OCI-LY3 (cell line): Measurements from ENCODE around the gene NBEA.

Experiments
- CTCF ChIP-seq: fragments of 200-600, 300-600 bp; sonication (generic); IDR thresholded peaks from 2 replicates; pipeline ENCODE4 v1.5.1; 2014; ENCODE audit warnings: antibody characterized with exemption, low read length, low read depth
- EZH2phosphoT487 ChIP-seq: fragments of 200-600 bp; shearing (Covaris generic); IDR thresholded peaks from 2 replicates; pipeline ENCODE4 v1.6.1; 2018; ENCODE audit warnings: antibody characterized with exemption, mixed run types, low read depth

GRCh38 chr13:35706281-35706680, 764.2 kb downstream of the NBEA start:
- TF ChIP-seq CTCF (no peak), EZH2phosphoT487 (no peak)
